Measurements from ENCODE around the gene DNHD1.

DNHD1 gene

DNA sequence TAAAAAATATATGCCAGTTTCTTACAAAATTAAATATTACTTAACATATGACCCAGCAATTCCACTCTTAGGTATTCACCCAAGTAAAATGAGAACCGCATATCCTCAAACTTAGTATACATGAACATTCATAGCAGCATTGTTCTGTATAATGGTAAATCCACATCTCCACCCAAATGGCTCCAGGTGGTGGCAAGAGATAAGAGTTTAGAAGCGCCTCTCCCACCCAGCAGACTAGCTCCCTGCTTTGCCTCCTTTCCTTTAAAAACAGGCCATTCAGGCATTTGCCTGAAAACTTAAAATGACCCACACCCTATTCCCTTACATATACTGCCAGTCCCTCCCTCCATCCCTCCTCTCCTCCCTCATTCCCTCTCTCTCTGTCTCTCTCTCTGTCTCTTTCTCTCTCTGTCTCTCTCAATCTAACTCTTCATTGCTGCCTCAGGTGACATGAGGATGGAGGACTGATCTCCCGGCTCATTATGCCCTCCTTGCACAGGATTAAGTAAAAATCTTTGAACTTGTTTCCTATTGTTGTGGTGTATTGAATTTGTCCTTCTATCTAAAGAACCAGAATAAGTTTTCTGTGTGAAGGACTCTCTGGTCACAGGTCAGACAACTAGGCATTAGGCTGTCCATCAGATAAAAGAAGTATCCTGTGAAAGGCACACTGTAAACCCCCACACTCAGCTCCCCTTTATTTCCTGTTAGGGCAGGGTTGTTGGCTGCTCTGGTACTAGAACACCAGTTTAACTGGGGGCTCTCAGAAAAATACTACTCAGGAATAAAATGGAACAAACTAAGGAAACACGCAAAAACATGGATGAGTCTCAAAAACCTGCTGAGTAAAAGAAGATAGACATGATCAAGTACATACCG is 58.0 kb downstream of the DNHD1 start:
- ATAC-seq (ENCODE audit: low read depth) (no peak), DNase-seq (ENCODE audit: low spot score in 2 of 2) (peak in 1 of 2 donors; percentile 2)
- H3K4me1 Mint-ChIP-seq: no peaks in the 10 kb centered on the region
- H3K27me3 Mint-ChIP-seq: no peaks in the 10 kb centered on the region
- H3K36me3 Mint-ChIP-seq: peaks cover 9% of the 10 kb centered on the region
- H3K4me3 Mint-ChIP-seq: no peak overlapping the region
- H3K27ac Mint-ChIP-seq: no peak overlapping the region
- H3K9me3 Mint-ChIP-seq: no peaks in the 10 kb centered on the region

DNA sequence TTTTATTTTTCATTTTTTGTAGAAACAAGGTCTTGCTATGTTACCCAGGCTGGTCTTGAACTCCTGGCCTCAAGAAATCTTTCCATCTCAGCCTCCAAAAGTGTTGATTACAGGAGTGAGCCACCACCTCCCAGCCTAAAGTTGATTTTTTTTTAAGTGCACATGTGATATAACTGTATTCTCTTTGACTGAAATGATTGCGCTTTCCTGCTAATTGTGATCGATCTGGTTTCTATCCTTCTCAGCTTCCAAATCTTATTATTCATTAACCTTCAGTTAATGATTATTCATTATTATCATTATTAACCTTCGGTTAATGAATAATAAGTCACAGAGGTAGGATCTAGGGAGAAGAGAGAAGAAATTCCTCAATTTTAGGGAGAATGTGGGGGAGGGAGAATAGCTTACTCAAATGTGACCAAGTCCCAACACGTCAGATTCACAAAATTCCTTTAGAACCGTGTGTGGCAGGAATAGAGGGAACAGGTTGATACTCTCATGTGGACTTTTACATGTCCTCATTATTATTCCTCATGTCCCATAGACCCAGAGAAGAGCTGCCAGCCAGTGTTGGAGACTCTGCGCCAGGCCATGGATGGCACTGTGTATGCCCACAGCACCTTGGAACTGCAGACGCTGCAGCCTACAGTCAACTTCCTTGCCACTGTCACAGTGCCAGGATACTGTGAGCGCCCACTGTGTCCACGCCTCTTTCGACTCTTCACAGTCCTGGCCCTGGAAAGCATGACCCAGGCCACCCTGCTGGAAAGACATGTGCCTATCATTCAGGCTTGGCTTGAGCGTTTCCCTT is 59.3 kb downstream of the DNHD1 start:
- H3K27me3 Mint-ChIP-seq: no peaks in the 10 kb centered on the region
- H3K4me3 Mint-ChIP-seq: no peak overlapping the region
- H3K27ac Mint-ChIP-seq: no peak overlapping the region
- no peaks in the 10 kb centered on the region for H3K4me1 Mint-ChIP-seq
- H3K9me3 Mint-ChIP-seq: no peaks in the 10 kb centered on the region
- peaks cover 14% of the 10 kb centered on the region for H3K36me3 Mint-ChIP-seq
- peak in 1 of 2 donors; percentile 5 for DNase-seq (ENCODE audit: low spot score in 2 of 2)
- no peak for ATAC-seq (ENCODE audit: low read depth)

DNA sequence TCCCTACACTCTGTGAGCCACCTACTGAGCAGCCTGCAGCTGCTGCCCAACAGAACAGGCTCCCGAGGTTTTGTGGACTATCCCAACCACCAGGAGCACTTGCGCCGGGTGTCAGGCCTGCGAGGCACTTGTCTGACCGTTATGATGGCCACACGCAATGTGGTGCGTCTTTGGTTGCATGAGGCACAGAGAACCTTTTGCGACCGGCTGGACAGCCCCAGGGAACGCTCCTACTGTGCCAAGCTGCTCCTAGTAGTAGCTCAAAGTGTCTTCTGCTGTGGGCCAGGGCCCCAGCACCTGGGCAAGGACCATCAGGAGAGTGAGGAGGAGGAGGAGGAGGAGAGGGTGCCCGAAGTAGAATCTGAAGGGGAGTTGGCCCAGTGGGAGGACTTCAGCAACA is 60.0 kb downstream of the DNHD1 start:
- H3K36me3 Mint-ChIP-seq: peaks cover 19% of the 10 kb centered on the region
- H3K9me3 Mint-ChIP-seq: no peaks in the 10 kb centered on the region
- H3K27me3 Mint-ChIP-seq: no peaks in the 10 kb centered on the region
- peaks cover 3% of the 10 kb centered on the region for H3K4me1 Mint-ChIP-seq
- DNase-seq (ENCODE audit: low spot score in 2 of 2) (no peak), ATAC-seq (ENCODE audit: low read depth) (no peak)
- peak overlapping the region; percentile 26 for H3K27ac Mint-ChIP-seq
- H3K4me3 Mint-ChIP-seq: no peak overlapping the region

DNA sequence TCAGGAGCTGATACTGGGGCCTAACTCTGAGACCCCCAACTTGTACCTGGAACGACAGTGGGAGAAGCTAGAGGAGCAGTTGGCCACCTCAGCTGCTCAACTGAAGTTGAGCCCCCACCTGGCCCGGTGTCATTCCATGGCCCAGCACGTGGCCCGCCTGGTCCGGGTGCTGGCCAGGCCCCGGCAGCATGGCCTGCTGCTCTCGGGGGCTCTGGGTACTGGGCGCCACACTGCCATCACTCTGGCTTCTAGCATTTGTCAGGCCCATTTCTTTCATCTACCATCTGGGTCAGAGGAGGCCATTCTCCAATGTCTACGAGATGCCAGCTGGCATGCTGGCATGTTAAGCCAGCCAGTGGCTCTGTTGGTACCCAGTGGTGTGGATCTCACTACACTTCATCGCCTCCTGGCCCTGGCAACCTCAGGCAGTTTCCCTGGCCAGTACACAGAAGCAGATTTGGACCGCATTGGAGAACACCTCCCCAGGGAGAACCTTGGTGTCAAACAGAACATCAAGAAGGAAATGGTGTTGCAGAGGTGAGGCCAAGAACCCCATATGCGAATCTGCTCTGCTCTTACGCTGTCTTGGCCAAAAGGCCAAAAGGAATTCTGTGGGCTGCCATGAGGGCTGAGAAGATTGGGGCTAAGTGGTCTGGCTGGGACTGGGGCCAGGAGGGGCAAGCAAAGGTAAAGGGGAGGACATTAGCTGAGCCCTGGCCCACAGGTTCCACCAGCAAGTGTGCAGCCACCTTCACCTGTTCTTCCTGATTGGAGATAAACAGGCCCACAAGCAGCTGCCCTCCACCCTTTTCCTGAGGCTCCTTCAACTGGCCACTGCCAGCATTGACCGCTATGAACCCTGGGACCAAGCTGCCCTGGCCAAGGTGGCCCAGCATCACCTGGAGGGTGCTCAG is 60.9 kb downstream of the DNHD1 start:
- ATAC-seq (ENCODE audit: low read depth) (no peak), DNase-seq (ENCODE audit: low spot score in 2 of 2) (no peak)
- H3K27me3 Mint-ChIP-seq: no peaks in the 10 kb centered on the region

DNA sequence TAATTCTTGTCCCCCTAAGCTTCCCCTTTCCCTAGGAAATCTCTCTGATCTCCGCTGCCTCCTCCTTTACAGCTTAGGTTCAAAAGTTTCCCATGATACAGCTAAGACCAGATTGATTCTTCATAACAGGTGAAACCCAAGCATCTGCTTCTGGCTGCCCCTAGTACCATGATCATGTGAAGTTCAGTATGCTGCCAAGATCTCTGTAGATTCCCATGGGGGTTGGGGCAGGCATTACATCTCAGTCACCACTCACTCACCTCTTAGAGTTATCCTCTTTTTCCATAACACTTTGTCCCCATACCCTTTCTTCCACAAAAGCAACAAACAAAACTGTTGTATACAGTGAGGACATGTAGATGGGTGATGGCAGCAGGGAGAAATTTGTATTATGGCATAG is 62.3 kb downstream of the DNHD1 start:
- no peak overlapping the region for H3K4me3 Mint-ChIP-seq
- H3K9me3 Mint-ChIP-seq: no peaks in the 10 kb centered on the region
- H3K36me3 Mint-ChIP-seq: peaks cover 26% of the 10 kb centered on the region
- H3K27ac Mint-ChIP-seq: no peak overlapping the region
- H3K27me3 Mint-ChIP-seq: no peaks in the 10 kb centered on the region
- ATAC-seq (ENCODE audit: low read depth) (no peak), DNase-seq (ENCODE audit: low spot score in 2 of 2) (no peak)
- peaks cover 3% of the 10 kb centered on the region for H3K4me1 Mint-ChIP-seq

More for the DNA sequence above, 60.9 kb downstream of the DNHD1 start:
- Mint-ChIP-seq H3K9me3 (no peaks in the 10 kb centered on the region), H3K36me3 (peaks cover 23% of the 10 kb centered on the region), H3K4me1 (peaks cover 3% of the 10 kb centered on the region), H3K4me3 (no peak overlapping the region), H3K27ac (peak overlapping the region; percentile 26)

DNA sequence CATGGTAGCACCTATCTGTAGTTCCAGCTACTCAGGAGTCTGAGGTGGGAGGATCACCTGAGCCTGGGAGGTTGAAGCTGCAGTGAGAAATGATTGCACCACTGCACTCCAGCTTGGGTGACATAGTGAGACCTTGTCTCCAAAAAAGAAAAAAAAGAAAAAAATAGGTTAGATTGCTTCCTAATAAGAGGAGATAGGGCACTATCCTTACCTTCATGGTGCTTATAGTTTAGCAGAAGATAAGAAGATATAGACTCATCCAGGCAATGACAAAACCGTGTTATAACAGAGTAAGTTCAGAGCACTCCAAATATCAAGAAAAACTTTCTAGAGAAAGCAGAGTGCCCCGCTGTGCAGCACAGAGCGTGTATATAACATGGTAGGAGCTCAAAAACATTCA is 64.2 kb downstream of the DNHD1 start:
- Mint-ChIP-seq H3K4me3 (no peak overlapping the region), H3K27me3 (no peaks in the 10 kb centered on the region), H3K36me3 (peaks cover 28% of the 10 kb centered on the region), H3K4me1 (peaks cover 5% of the 10 kb centered on the region), H3K27ac (no peak overlapping the region), H3K9me3 (no peaks in the 10 kb centered on the region)
- no peak for ATAC-seq (ENCODE audit: low read depth)
- no peak for DNase-seq (ENCODE audit: low spot score in 2 of 2)

DNA sequence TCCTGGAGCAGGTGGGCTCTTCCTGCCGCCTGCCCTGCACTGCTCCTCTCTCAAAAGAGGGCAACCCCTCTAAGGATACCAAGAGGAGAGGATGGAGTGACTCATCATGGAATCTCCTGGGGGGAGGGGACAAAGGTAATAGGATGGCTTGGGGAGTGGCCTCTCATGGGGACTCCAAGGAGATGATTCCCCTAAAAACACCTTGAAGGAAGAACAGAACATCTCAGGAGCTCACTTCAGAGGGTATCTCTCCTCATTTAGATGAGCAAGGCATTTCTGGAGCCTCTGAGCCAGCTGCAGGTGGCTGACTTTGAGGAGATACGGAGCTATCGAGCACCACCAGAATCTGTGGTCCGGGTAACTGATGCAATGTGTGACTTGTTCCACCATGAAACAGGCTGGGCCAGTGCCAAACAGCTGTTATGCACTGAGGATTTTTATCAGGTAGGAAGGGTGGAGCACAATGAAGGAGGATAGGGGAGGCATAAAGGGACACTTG is 66.1 kb downstream of the DNHD1 start:
- peaks cover 5% of the 10 kb centered on the region for H3K4me1 Mint-ChIP-seq
- H3K4me3 Mint-ChIP-seq: no peak overlapping the region
- peaks cover 25% of the 10 kb centered on the region for H3K36me3 Mint-ChIP-seq
- no peak overlapping the region for H3K27ac Mint-ChIP-seq
- H3K9me3 Mint-ChIP-seq: no peaks in the 10 kb centered on the region
- no peaks in the 10 kb centered on the region for H3K27me3 Mint-ChIP-seq
- ATAC-seq (ENCODE audit: low read depth) (no peak), DNase-seq (ENCODE audit: low spot score in 2 of 2) (no peak)

DNA sequence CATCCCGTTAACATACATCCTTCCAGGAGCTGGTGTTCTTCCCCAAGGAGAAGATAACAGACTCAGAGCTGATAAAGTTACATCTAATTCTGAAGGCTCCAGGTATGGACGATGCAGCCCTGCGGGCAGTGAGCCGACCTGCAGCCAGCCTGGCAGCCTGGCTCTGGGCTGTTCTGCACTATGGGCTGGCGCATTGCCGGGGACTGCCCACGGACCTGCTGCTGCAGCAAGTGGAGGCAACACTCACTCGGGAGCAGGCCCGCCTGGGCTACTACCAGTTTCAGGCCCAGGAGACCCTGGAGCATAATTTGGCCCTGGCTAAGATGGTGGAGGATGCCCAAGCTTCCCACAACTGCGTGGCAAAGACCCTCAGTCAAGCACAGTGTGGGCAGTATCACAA is 66.6 kb downstream of the DNHD1 start:
- no peak for DNase-seq (ENCODE audit: low spot score in 2 of 2)
- no peaks in the 10 kb centered on the region for H3K9me3 Mint-ChIP-seq
- H3K27ac Mint-ChIP-seq: no peak overlapping the region
- peaks cover 25% of the 10 kb centered on the region for H3K36me3 Mint-ChIP-seq
- no peak for ATAC-seq (ENCODE audit: low read depth)
- no peak overlapping the region for H3K4me3 Mint-ChIP-seq
- H3K27me3 Mint-ChIP-seq: no peaks in the 10 kb centered on the region
- peaks cover 5% of the 10 kb centered on the region for H3K4me1 Mint-ChIP-seq

DNA sequence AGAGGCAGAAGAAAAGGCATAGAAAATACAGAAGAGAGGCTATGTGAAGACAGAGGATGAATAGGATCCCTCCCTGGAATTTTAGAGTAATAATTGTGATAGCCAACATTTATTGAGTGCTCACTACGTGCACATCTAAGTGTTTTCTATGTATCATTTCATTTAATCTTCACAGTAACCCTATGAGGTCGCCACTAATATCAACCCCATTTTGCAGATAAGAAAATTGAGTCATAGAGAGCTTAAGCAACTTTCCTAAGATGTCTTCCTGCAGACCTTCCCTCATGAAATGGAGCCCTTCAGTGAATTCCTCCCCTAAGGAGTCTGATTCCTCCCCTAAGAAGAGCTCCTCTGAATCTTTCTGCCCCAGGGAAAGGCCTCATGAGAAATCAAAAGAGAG is 68.2 kb downstream of the DNHD1 start:
- DNase-seq (ENCODE audit: low spot score in 2 of 2): no peak
- Mint-ChIP-seq H3K27me3 (no peaks in the 10 kb centered on the region), H3K4me3 (no peak overlapping the region), H3K27ac (no peak overlapping the region), H3K9me3 (no peaks in the 10 kb centered on the region), H3K36me3 (peaks cover 20% of the 10 kb centered on the region), H3K4me1 (peaks cover 5% of the 10 kb centered on the region)
- ATAC-seq (ENCODE audit: low read depth): no peak

DNA sequence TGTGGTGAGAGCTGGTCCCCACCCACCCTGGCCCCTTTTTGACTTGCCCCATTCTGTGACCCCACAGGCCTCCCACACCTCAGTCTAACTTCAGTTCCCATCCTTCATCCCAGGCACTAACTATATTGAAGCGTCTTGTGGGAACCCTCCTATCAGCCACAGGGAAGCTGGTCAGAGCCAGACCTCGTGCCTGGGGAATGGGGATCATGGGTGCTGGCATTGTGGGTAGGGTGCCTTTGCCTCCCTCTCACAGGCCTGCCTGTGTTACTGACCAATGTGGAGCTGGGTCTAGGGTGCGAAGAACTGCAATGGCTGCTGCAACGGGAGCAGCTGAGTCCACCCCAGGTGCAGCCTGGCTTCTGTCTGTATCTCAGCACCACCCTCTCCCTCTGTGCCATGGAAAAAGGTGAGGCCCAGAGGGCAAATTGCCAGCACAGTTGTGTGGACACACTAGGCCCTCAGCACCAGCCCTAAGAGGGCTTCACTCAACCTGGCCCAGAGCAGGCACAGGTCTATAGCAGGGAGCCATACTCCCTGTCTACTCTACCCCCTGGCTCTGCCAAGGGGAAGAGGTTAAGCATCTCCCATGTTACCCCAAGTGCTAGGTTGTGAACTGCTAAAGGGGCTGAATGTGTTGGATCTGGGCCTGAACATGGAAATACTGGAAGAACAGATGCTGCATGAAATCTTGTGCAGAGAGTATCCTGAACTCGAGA is 69.1 kb downstream of the DNHD1 start:
- DNase-seq (ENCODE audit: low spot score in 2 of 2): no peak
- no peak for ATAC-seq (ENCODE audit: low read depth)
- Mint-ChIP-seq H3K27me3 (no peaks in the 10 kb centered on the region), H3K4me1 (peaks cover 5% of the 10 kb centered on the region), H3K4me3 (no peak overlapping the region), H3K9me3 (no peaks in the 10 kb centered on the region), H3K27ac (no peak overlapping the region), H3K36me3 (peaks cover 19% of the 10 kb centered on the region)

DNA sequence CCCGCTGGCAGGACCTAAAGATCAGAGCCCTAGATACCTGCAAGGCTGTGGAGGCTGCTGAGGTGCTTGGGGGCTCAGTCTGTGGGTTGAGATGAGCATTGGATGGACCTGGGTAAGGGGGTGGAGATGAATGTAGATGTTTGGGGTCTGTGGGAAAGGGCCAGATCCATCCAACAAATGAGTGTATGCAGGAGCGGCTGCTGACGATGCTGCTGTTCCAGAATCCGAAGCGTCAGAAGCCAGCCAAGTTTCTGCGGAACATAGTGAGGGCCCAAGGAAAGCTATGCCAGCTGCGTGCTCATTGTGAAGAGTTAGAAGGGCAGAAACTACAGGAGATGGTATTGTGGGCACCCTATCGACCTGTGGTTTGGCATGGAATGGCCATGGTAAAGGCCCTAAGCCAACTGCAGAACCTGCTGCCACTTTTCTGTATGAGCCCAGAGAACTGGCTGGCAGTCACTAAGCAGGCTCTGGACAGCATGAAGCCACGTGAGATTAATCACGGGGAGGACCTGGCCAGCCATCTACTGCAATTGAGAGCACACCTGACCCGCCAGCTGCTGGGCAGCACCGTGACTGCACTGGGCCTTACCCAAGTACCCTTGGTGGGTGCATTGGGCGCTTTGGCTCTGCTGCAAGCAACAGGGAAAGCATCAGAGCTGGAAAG is 69.8 kb downstream of the DNHD1 start:
- Mint-ChIP-seq H3K27me3 (no peaks in the 10 kb centered on the region), H3K4me3 (no peak overlapping the region), H3K36me3 (peaks cover 20% of the 10 kb centered on the region), H3K27ac (no peak overlapping the region), H3K4me1 (peaks cover 2% of the 10 kb centered on the region), H3K9me3 (no peaks in the 10 kb centered on the region)
- ATAC-seq (ENCODE audit: low read depth) (no peak), DNase-seq (ENCODE audit: low spot score in 2 of 2) (no peak)

DNA sequence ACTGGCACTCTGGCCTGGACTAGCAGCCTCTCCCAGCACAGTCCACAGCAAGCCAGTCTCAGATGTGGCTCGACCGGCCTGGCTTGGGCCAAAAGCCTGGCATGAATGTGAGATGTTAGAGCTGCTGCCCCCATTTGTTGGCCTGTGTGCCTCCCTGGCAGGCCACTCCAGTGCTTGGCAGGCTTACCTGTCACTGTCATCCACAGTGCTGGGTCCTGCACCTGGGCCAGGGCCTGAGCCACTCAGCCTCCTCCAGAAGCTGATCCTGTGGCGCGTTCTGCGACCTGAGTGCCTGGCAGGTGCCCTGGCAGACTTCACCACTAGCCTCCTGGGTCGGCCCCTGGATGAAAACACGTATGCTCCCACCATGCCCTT is 70.3 kb downstream of the DNHD1 start:
- Mint-ChIP-seq H3K4me1 (peaks cover 2% of the 10 kb centered on the region), H3K36me3 (peaks cover 18% of the 10 kb centered on the region), H3K27me3 (no peaks in the 10 kb centered on the region), H3K4me3 (no peak overlapping the region), H3K9me3 (no peaks in the 10 kb centered on the region), H3K27ac (no peak overlapping the region)
- no peak for ATAC-seq (ENCODE audit: low read depth)
- no peak for DNase-seq (ENCODE audit: low spot score in 2 of 2)

Data from memory B cell (primary cell).